Hepatic stellate cell (primary cell): ENCODE data around the gene SF3A2.

Source experiments
- DNase-seq: peaks from one replicate; pipeline ENCODE4 v3.0.0; 2011; ENCODE audit warnings: low spot score

The SF3A2 gene

DNA sequence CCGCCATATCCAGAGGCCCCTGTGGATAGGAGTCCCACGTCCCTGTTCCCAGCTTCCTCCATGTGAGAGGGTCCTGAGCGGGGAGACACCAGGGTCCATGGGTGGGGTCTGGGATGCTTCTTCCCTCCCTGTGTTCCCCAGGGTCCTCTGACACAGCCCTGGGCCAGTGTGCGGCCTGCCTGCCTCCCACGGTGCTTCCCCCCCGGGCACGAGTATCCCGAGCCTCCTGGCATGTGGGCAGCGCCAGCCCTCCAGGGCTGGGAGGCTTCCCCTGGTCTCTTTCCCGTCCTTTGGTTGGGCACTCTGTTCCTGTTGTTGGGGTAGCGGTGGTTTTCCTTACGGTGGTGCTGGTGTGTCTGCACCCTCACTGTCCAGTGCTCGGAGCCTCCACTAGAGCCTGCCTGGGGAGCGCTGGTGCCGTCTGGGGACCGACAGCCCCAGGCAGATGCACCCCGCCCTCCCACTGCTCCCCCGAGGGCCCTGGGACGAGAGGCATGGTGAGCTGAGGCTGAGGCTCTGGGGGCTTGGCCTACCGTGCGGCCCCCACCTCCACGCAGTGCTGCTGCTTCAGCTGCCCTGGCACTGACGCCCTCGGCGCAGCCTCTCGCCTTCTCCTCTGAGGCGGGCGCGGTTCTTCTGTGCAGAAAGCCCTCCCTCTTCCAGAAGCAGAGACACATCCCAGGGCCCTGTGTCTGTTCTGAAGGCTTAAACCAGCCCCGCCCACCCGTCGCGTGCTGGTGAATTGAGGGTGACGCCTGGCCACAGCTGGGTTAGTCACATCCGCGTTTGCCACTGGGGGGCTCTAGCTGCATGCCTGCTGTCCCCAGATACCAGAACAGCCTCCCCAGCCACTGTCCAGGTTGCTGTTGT lies 28.4 kb upstream of the SF3A2 start:
- peak; percentile 99 for DNase-seq

DNA sequence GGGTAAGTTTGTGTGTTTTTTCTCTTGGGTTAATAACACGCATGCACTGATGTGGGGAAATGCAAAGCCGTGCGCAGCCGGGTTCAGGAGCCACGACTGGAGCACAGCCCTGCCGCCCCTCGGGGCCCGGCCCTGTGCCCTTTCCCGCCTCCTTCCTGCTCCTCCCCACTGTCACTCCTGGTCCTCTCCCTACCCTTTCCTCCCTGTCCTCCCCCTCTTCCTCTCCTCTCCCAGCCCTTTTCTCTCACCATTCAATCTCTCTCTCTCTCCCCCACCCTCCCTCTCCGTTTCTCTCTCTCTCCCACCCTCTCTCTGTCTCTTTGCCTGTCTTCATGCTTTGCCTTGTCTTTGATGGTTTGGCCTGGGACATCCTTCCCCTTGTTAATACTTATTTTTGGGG lies 27.6 kb upstream of the SF3A2 start:
- DNase-seq = no peak

GRCh38 chr19:2209408-2209807 lies 27.2 kb upstream of the SF3A2 start:
- DNase-seq = no peak

- DNase-seq = no peak
These were observed 26.4 kb upstream of the SF3A2 start for GRCh38 chr19:2210206-2210605.

- no peak for DNase-seq
These were observed 25.5 kb upstream of the SF3A2 start for GRCh38 chr19:2210987-2211740.

DNA sequence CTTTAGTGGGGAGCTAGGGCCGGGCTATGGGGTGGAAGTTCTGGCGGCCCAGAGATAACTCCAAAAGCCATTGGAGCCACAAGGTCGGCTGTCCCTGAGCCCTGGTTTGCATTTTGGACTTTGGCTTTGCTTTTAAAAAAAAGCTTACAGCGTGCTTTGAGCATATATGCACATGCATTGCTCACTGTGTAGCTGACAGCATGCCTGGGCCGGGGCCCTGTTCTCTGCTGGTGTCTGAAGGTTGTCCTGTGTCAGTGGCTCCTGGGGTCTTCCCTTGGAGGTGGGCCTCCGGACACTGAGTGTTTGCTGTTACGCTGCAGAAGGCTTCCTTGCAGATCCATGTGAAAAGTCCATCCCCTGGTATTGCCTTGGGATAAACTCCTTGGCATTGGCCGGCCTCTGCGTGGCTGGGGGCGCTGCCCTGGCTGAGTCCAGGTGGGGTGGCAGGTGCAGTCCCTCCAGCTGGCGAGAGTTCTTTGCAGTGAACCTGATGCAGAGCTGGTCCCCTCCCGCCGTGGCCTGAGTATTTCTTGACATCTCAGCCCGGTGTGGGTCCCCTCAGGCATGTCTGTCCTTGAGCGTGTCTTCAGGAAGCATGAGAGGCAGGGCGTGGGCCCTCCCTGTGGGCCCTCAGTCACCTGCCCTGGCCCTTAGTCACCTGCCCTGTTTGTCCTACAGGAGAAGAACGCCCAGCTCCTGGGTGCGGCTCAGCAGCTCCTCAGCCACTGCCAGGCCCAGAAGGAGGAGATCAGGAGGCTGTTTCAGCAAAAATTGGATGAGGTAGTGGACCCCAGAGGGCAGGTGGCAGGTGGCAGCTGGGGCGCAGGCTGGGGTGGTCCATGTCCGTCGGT lies 23.5 kb upstream of the SF3A2 start:
- no peak for DNase-seq

- DNase-seq = no peak
These were observed 22.8 kb upstream of the SF3A2 start for GRCh38 chr19:2213799-2214198.

DNA sequence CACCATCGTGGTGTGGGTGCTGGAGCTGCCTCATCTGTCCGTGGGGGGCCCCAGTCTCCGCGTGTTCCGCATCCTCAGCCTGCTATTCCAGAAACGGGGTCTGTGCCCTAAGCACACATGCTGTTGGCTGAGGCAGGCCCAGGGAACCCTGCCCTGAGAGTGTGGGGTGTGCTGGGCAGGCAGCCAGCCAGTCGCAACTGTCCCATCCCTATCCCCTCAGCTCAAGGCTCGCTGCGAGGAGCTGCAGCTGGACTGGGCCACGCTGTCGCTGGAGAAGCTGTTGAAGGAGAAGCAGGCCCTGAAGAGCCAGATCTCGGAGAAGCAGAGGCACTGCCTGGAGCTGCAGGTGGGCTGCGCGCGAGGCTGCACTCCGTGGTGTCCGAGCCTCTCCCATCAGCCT lies 22.4 kb upstream of the SF3A2 start:
- DNase-seq = no peak

DNA sequence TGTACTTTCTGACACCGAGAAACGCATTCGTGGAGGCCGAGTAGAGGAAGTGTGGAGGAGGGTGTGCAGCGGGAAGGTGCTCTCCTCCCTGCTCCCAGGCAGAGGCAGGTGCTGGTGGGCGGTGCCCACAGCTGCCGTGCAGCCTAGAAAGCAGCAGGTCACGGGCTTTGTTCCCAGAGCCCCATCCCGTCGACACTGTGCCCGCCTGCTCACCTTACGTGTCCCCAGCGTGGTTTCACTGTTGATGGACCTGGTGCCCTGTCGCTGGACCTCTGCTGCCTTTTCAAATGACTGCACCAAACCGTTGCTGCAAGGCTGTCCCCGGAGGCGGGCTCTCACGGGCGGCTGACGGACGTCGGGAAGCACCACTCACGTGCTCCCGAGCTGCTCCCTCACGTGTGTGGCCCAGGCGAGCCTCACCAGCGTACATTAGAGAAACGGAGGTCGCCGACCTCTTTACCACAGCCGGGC lies 21.3 kb upstream of the SF3A2 start:
- DNase-seq = no peak

DNA sequence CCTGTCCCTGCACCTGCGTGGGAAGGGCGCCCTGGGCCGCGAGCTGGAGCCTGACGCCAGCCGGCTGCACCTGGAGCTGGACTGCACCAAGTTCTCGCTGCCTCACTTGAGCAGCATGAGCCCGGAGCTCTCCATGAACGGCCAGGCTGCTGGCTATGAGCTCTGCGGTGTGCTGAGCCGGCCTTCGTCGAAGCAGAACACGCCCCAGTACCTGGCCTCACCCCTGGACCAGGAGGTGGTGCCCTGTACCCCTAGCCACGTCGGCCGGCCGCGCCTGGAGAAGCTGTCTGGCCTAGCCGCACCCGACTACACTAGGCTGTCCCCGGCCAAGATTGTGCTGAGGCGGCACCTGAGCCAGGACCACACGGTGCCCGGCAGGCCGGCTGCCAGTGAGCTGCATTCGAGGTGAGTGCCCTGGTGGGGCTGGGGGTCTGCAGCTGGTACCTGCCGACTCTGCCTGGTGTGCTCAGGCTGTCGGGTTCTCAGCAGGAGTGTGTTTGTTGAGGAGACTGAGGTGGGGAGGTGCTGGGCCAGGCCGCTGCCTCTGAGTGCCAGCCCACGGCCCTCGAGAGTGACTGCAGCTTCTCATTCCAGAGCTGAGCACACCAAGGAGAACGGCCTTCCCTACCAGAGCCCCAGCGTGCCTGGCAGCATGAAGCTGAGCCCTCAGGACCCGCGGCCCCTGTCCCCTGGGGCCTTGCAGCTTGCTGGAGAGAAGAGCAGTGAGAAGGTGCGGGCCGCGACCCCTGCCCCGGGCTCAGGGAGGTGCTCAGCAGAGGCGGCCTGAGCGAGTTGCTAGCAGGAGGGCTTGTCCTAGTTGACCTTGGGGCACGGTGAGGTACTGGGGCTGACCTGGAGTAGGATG lies 20.0 kb upstream of the SF3A2 start:
- no peak for DNase-seq

GRCh38 chr19:2217591-2217990 lies 19.0 kb upstream of the SF3A2 start:
- DNase-seq = no peak

DNA sequence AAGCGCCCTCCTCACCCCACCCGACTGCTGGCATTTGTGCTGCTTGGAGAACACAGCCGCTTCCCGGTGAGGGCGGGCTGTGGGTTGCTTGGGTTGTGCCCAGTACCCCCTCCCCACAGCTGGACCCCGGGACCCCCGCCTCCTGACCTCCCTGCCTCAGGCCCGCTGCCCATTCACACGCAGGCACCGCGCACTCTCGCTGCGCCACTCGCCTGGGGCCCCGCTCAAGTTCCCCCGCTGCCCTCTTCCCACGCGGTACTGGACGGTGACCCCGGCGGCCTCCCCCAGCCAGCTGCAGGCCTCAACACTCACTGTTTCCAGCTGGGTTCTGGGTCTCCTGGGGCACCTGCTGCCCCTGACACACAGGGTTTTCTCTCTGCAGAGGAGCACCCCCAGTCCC lies 16.9 kb upstream of the SF3A2 start:
- no peak for DNase-seq

DNA sequence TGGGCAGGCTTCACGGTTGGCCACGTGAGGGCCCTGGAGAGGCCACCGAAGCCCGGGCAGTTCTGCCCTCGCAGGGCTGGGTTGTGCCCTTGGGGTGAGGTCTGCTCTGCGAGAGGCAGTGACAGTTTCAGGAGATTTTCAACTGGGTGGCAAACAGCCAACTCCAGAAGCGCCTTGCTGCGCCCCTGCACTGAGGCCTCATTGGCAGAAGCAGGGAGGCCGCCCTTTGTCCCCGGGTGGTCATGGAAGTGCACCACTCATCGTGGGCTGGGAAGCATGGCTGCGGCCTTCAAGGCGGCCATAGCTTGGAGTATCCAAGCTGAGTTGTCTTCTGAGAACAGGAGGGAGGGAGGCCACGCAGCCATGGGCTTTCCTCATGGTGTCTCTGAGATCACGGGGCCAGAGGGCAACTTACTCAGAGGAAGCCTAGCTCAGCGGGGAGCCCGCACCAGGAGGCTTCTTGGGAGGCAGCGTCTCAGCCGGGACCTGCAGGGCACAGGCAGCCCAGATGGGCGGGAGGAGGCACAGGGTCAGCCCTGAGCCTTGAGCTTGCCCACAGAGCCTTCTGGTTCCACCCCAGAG lies 15.3 kb upstream of the SF3A2 start:
- DNase-seq = peak; percentile 59

GRCh38 chr19:2221918-2222317 lies 14.7 kb upstream of the SF3A2 start:
- no peak for DNase-seq

- DNase-seq = no peak
These were observed 13.2 kb upstream of the SF3A2 start for GRCh38 chr19:2223391-2223790.

DNA sequence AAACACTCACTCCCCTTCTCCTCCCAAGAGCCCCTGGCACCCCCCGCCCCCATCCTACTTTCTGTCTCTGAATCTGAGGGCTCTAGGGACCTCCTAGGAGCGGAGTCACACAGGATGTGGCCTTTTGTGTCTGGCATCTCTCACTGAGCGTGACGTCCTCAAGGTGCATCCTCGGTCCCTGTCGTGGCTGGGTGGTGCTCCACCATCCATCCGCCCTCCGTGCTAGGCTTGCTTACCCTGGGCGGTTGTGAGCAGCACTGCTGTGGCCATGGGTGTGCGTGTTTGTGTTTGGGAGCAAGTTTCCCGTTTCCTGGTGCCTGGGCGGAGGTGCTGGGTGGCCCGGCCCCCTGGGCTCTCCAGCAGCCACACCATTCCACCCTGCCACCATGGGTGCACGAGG lies 12.7 kb upstream of the SF3A2 start:
- DNase-seq = no peak

GRCh38 chr19:2224754-2225349 lies 11.8 kb upstream of the SF3A2 start:
- DNase-seq = no peak

GRCh38 chr19:2225415-2226050 lies 11.1 kb upstream of the SF3A2 start:
- DNase-seq = no peak

- DNase-seq = no peak
These were observed 10.4 kb upstream of the SF3A2 start for GRCh38 chr19:2226051-2226839.
